GM19099 (cell line): Measurements from ENCODE around the gene FOXE3.

Experiments
- POLR2A ChIP-seq: IDR thresholded peaks from 3 replicates; pipeline ENCODE4 v1.6.1; 2011; ENCODE audit warnings: low read depth; ENCODE audit not compliant: insufficient read length; ENCODE audit errors: extremely low read depth

FOXE3 gene

DNA sequence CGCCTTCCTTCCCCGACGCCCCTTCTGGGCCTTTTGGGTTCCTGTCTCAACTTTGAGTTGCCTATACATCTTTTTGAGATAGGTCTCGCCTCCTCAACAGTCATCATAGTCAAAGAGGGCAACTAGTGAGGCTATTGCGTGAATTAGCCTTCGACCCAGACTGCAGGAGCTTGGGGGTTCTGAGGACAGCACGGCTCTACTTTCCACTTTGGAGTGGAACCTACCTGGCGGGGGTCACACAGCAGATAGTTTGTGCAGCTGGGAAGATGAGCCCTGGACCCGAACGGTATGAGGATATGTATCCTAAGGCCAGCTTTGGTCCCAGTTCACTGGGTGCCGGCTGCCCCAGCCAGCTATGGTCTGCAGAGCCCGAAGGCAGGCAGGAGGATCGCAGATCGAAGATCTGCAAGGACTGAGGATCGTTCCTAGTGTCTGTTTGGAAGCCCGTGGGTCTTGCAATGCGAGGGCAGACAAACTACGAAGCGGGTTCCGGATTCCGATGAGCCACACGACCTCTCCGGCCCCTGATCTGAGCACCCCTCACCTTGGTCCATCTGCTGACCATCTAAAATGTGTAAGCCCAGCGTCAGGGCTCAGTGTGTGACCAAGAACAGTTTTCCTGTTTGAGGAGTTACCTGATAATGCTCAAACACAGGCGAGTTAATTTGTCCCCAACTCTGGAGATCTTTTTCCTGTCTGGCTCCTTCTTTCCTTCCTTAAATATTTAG, 29.9 kb downstream of the FOXE3 start:
- no peak for TF ChIP-seq POLR2A

DNA sequence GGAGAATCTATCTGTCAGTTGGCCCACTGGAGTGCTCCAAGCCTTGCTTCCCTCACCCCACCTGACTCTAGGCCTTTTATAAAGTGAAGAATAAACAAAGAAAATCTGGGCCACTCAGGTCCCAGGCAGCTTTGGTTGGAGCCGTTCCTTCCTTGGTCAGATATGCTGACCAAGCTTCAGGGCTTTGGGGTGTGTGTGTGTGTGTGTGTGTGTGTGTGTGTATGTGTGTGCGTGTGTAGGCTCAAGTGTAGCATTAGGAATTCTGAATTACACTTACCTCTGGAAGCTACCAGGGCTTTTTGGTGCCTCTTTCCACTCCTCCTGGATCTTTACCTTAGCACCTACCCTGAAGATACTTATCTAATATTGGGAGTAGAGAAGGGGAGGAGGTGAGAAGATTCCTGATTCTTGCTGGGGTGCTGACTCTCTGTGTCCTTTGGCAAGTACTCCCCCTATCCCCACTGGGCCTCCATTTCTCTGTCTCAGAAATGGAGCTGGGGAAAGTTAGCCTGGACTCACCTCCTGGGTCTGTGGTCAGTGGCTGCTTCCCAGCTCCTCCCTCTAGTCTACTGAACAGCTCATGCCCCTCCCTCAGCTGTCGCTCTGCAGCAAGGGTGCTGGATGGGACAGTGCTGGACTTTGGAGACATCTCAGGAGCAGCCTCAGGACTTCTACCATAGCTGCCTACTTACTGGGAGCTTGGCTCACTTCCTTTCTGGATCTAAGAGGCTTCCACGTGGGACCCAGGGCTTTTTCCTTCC, 32.6 kb downstream of the FOXE3 start:
- TF ChIP-seq POLR2A, result no peak

DNA sequence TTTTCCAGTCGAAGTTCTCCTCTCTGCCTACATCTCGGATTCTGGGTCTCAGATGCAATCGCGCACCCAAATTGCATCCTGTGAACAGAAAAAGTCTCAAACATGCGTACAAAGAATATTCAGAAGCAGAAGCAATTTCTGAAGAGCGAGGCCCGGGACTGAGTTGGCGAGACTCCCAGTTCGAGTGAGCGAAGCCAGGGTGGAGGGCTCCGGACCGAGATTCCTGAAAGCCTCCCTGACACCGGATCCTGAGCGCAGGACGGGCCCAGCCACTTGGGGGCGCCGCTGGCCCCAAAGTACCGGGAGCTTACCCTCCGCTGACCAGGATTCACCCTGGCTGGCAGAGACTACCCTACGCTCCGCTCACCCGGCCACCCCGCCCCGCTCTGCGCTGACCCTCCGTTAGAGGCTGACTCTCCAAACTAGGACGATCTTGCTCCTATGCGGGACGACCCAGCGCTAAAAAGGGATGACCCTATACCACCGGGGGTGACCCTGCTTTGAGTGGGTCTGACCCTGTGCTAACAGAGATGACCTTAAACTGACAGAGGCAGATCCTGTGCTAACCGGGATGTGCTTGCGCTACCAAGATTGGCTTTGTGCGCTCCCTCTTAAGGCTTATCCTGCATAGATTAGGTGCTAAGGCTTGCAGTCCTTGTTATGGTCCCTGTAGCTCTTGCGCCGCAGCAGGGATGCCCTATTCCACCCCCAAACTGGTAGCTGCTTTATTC, 33.9 kb downstream of the FOXE3 start:
- no peak for TF ChIP-seq POLR2A

DNA sequence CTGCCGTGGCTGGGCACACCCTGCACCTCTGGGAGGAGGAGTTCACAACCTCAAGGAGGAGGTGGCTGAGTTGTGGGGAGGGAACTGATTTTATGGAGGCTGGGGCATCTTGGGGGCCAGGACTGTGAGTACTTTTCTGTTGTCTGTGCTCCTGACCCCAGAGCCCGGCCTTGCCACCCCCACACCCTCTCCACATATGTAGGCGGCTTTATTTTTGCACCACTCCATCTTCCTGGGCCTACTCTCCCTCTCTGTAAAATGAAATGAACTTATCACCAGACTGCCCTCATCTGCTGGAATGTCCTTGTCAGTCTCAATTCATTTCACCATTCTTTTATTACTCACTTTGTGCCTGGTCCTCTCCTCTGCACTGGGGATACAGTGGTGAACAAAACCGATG, 34.5 kb downstream of the FOXE3 start:
- TF ChIP-seq POLR2A, result no peak

DNA sequence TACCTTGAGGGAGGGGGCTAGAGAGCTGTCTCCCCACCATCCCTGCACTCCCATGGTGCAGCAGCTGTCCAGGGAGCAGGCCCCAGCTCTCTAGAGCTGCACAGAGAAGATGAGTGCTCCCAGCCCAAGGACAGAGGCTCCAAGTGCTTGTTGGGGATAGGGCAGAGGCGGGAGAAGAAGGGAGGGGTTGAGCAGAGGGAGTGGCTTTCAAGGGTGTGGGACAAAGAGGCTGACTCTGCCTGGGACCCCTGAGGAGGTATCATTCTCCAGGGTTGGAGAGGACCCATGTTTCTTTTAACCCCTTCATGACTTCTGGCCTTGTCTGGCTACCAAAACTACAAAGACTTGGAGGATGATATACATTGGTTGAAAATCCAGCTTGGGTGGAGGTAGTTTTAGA, 36.3 kb downstream of the FOXE3 start:
- TF ChIP-seq POLR2A, result no peak

- no peak for TF ChIP-seq POLR2A
These were observed 40.2 kb downstream of the FOXE3 start for GRCh38 chr1:47456250-47456649.

DNA sequence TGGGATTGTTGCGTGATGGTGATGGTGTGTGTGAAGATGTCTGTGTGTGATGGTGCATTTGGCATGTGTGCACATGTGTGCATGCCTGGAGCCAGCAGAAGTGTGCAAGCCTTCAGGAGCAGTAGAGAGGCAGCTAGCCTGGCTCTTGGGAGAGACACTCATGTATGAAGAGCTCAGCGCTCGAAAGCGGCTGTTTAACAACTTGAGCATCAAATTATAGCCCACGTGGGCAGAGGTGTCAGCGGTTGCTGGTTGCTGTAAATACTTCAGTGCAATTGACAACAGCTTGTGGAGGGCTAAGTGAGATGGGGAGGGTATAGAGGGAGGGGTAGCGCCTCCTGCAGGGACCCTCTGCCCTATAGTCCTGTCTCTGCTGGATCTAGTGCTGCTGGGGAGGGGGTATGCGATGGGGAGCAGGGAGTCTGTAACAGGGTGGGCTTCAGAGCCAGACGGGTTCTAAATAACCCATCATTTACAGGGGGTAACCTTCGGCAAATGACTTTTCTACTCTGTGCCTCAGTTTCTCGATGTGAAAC, 43.2 kb downstream of the FOXE3 start:
- TF ChIP-seq POLR2A, result no peak

GRCh38 chr1:47460040-47460439, 44.0 kb downstream of the FOXE3 start:
- no peak for TF ChIP-seq POLR2A

DNA sequence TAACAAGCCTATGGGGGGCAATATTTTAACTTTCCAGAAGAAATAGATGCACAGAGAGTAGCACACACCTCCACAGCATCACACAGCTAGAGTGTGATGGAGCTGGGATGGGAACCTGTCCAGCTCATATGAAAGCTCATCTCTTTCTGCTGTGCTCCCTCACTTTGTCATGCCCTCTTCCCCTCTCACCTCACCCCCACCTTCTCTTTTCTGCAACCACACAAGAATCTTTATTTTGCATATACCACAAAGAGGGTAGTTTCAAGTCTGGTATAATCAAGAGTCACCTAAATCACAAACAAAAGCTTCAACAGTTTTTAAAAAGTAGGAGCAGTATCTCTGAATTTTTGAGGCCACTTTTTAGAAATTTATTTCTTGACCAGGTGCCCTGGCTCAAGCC, 44.4 kb downstream of the FOXE3 start:
- TF ChIP-seq POLR2A, result no peak

- TF ChIP-seq POLR2A, result no peak
These were observed 49.5 kb downstream of the FOXE3 start for GRCh38 chr1:47465605-47466004.
